ENCODE results near the gene FES.

The FES gene

GRCh38 chr15:90933301-90933700, 49.0 kb downstream of the FES start:
- Histone ChIP-seq H3K4me3 (ENCODE audit: extremely low read depth, insufficient read depth, low read length, poor library complexity, severe bottlenecking) (no peak overlapping the region), H3K27ac (ENCODE audit: low read depth, low read length, severe bottlenecking) (no peak overlapping the region), H3K4me1 (ENCODE audit: control insufficient read depth, insufficient read depth, low read length, poor library complexity, severe bottlenecking) (peaks cover 13% of the 10 kb centered on the region), H3K36me3 (ENCODE audit: control insufficient read depth, insufficient read depth, low read length) (peaks cover 20% of the 10 kb centered on the region), H3K9me3 (ENCODE audit: control insufficient read depth, low read length) (no peaks in the 10 kb centered on the region)
- WGBS, 2 experiments (ENCODE audit: insufficient coverage in 2 of 2): 89 to 93% methylated on average over 1 of the region's 1 CpG

- Histone ChIP-seq H3K36me3 (ENCODE audit: control insufficient read depth, insufficient read depth, low read length) (peaks cover 30% of the 10 kb centered on the region), H3K4me1 (ENCODE audit: control insufficient read depth, insufficient read depth, low read length, poor library complexity, severe bottlenecking) (peaks cover 13% of the 10 kb centered on the region), H3K27ac (ENCODE audit: low read depth, low read length, severe bottlenecking) (no peak overlapping the region), H3K4me3 (ENCODE audit: extremely low read depth, insufficient read depth, low read length, poor library complexity, severe bottlenecking) (peak overlapping the region; percentile 65), H3K9me3 (ENCODE audit: control insufficient read depth, low read length) (no peaks in the 10 kb centered on the region)
- 3 to 5% methylated on average over 13 to 17 of the region's 19 CpGs for WGBS, 2 experiments (ENCODE audit: insufficient coverage in 2 of 2)
These were observed 50.1 kb downstream of the FES start for GRCh38 chr15:90934256-90934948.

- H3K27ac ChIP-seq (ENCODE audit: low read depth, low read length, severe bottlenecking): no peak within 1 kb of the TSS
- 1 to 2% methylated on average over 40 to 53 of the region's 65 CpGs for WGBS, 2 experiments (ENCODE audit: insufficient coverage in 2 of 2)
These were observed 50.8 kb downstream of the FES start, which contains the start of gene UNC45A for GRCh38 chr15:90934949-90935751. UNC45A (plus strand) TSS chr15:90935285; CDS start chr15:90935325, 40 bp downstream.

GRCh38 chr15:90936823-90937222, 52.5 kb downstream of the FES start:
- Histone ChIP-seq H3K4me3 (ENCODE audit: extremely low read depth, insufficient read depth, low read length, poor library complexity, severe bottlenecking) (no peak overlapping the region), H3K36me3 (ENCODE audit: control insufficient read depth, insufficient read depth, low read length) (peaks cover 53% of the 10 kb centered on the region), H3K27ac (ENCODE audit: low read depth, low read length, severe bottlenecking) (no peak overlapping the region), H3K9me3 (ENCODE audit: control insufficient read depth, low read length) (no peaks in the 10 kb centered on the region), H3K4me1 (ENCODE audit: control insufficient read depth, insufficient read depth, low read length, poor library complexity, severe bottlenecking) (peaks cover 13% of the 10 kb centered on the region)
- 67 to 100% methylated on average over 1 of the region's 1 CpG for WGBS, 2 experiments (ENCODE audit: insufficient coverage in 2 of 2)

More at GRCh38 chr15:90934949-90935751, 50.8 kb downstream of the FES start, which contains the start of gene UNC45A:
- peaks cover 37% of the 10 kb centered on the region for H3K36me3 ChIP-seq (ENCODE audit: control insufficient read depth, insufficient read depth, low read length)
- peaks cover 13% of the 10 kb centered on the region for H3K4me1 ChIP-seq (ENCODE audit: control insufficient read depth, insufficient read depth, low read length, poor library complexity, severe bottlenecking)
- no peaks in the 10 kb centered on the region for H3K9me3 ChIP-seq (ENCODE audit: control insufficient read depth, low read length)
- peak within 1 kb of the TSS; percentile 65 for H3K4me3 ChIP-seq (ENCODE audit: extremely low read depth, insufficient read depth, low read length, poor library complexity, severe bottlenecking)

- H3K4me1 ChIP-seq (ENCODE audit: control insufficient read depth, insufficient read depth, low read length, poor library complexity, severe bottlenecking): peaks cover 8% of the 10 kb centered on the region
- no peak overlapping the region for H3K27ac ChIP-seq (ENCODE audit: low read depth, low read length, severe bottlenecking)
- H3K9me3 ChIP-seq (ENCODE audit: control insufficient read depth, low read length): no peaks in the 10 kb centered on the region
- no peak overlapping the region for H3K4me3 ChIP-seq (ENCODE audit: extremely low read depth, insufficient read depth, low read length, poor library complexity, severe bottlenecking)
- peaks cover 67% of the 10 kb centered on the region for H3K36me3 ChIP-seq (ENCODE audit: control insufficient read depth, insufficient read depth, low read length)
- whole genome bisulfite sequencing, 2 experiments (ENCODE audit: insufficient coverage in 2 of 2): 95 to 97% methylated on average over 3 to 4 of the region's 5 CpGs
These were observed 54.0 kb downstream of the FES start for GRCh38 chr15:90938261-90938660.

GRCh38 chr15:90939756-90940155, 55.5 kb downstream of the FES start:
- Histone ChIP-seq H3K36me3 (ENCODE audit: control insufficient read depth, insufficient read depth, low read length) (peaks cover 82% of the 10 kb centered on the region), H3K9me3 (ENCODE audit: control insufficient read depth, low read length) (no peaks in the 10 kb centered on the region), H3K4me3 (ENCODE audit: extremely low read depth, insufficient read depth, low read length, poor library complexity, severe bottlenecking) (no peak overlapping the region), H3K4me1 (ENCODE audit: control insufficient read depth, insufficient read depth, low read length, poor library complexity, severe bottlenecking) (peaks cover 8% of the 10 kb centered on the region), H3K27ac (ENCODE audit: low read depth, low read length, severe bottlenecking) (no peak overlapping the region)
- WGBS, 2 experiments (ENCODE audit: insufficient coverage in 2 of 2): 95 to 97% methylated on average over 4 to 7 of the region's 7 CpGs

GRCh38 chr15:90941038-90941437, 56.7 kb downstream of the FES start:
- H3K4me1 ChIP-seq (ENCODE audit: control insufficient read depth, insufficient read depth, low read length, poor library complexity, severe bottlenecking): peaks cover 4% of the 10 kb centered on the region
- H3K36me3 ChIP-seq (ENCODE audit: control insufficient read depth, insufficient read depth, low read length): peaks cover 91% of the 10 kb centered on the region
- no peaks in the 10 kb centered on the region for H3K9me3 ChIP-seq (ENCODE audit: control insufficient read depth, low read length)
- WGBS, 2 experiments (ENCODE audit: insufficient coverage in 2 of 2): 98 to 100% methylated on average over 4 of the region's 4 CpGs
- no peak overlapping the region for H3K4me3 ChIP-seq (ENCODE audit: extremely low read depth, insufficient read depth, low read length, poor library complexity, severe bottlenecking)
- H3K27ac ChIP-seq (ENCODE audit: low read depth, low read length, severe bottlenecking): no peak overlapping the region

- no peaks in the 10 kb centered on the region for H3K9me3 ChIP-seq (ENCODE audit: control insufficient read depth, low read length)
- 97 to 98% methylated on average over 11 of the region's 12 CpGs for WGBS, 2 experiments (ENCODE audit: insufficient coverage in 2 of 2)
- no peak overlapping the region for H3K27ac ChIP-seq (ENCODE audit: low read depth, low read length, severe bottlenecking)
- H3K4me1 ChIP-seq (ENCODE audit: control insufficient read depth, insufficient read depth, low read length, poor library complexity, severe bottlenecking): no peaks in the 10 kb centered on the region
- peaks cover 89% of the 10 kb centered on the region for H3K36me3 ChIP-seq (ENCODE audit: control insufficient read depth, insufficient read depth, low read length)
- H3K4me3 ChIP-seq (ENCODE audit: extremely low read depth, insufficient read depth, low read length, poor library complexity, severe bottlenecking): no peak overlapping the region
These were observed 58.2 kb downstream of the FES start for GRCh38 chr15:90942354-90943120.

GRCh38 chr15:90945091-90945490, 60.8 kb downstream of the FES start:
- Histone ChIP-seq H3K9me3 (ENCODE audit: control insufficient read depth, low read length) (no peaks in the 10 kb centered on the region), H3K4me3 (ENCODE audit: extremely low read depth, insufficient read depth, low read length, poor library complexity, severe bottlenecking) (no peak overlapping the region), H3K36me3 (ENCODE audit: control insufficient read depth, insufficient read depth, low read length) (peaks cover 89% of the 10 kb centered on the region), H3K4me1 (ENCODE audit: control insufficient read depth, insufficient read depth, low read length, poor library complexity, severe bottlenecking) (no peaks in the 10 kb centered on the region), H3K27ac (ENCODE audit: low read depth, low read length, severe bottlenecking) (no peak overlapping the region)
- 92 to 100% methylated on average over 4 to 6 of the region's 7 CpGs for WGBS, 2 experiments (ENCODE audit: insufficient coverage in 2 of 2)

All from mesodermal cell (in vitro differentiated cells).